Measurements from ENCODE around the gene MARCHF3. TPM values are rescaled to one million over a fixed set of nuclear protein-coding genes. Genes with fewer than 3 reads are reported as not detected.

Gene MARCHF3
- total RNA-seq, 2 experiments from 2014 or later, result 2.0 to 2.4 TPM

DNA sequence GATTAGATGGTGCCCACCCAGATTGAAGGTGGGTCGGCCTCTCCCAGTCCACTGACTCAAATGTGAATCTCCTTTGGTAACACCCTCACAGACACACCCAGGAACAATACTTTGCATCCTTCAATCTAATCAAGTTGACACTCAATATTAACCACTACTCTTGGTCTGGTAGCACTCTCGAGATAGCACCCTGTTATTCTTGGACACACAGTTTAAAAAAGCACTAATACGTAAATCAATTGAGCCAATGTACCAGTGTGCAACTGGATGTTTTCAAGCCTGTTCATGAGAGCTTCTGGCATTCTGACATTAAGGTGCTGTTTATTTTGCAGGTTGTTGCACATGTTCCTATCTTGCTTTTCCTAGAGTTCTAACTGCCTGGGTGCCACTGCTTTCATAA lies 35.3 kb downstream of the MARCHF3 start:
- no peaks in the 10 kb centered on the region for H3K9me3 Mint-ChIP-seq (ENCODE audit: insufficient read depth)
- no peaks in the 10 kb centered on the region for H3K4me1 Mint-ChIP-seq (ENCODE audit: low read depth)
- no peaks in the 10 kb centered on the region for H3K36me3 Mint-ChIP-seq (ENCODE audit: low read depth)
- no peaks in the 10 kb centered on the region for H3K27me3 Mint-ChIP-seq (ENCODE audit: low read depth)
- no peak for ATAC-seq
- no peak overlapping the region for H3K27ac Mint-ChIP-seq
- ChIA-PET CTCF (no interaction called here), POLR2A (no interaction called here)
- H3K4me3 Mint-ChIP-seq, result no peak overlapping the region
- no peak for DNase-seq

- no peak overlapping the region for H3K4me3 Mint-ChIP-seq
- ATAC-seq, result no peak
- CTCF ChIA-PET, result no interaction called here
These were observed 35.9 kb downstream of the MARCHF3 start for GRCh38 chr5:126994485-126994884.

DNA sequence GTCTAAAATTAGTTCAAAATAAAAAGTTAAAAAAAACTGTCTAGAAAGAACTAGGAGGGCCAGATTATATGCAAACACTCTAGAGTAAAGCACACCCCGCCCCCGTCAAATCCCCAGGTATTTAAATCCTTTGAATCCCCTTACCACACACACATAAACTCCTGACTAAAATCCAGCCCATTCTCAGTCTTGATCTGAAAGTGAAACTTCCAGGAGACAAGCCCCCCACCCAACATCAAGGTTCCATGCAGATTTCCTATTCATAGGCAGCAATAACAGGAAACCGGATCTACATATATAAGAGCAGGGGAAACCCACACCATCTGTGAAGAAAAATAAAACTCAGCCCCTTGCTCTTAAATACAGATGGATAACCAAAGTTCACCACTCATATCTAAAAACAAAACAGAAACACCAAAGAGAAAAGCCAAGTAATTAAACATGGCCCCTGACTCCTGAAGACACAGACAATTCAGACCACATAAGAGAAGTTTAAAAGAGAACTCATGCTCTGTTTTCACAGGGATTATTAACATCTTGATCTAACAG lies 42.3 kb downstream of the MARCHF3 start:
- peak overlapping the region; percentile 54 for H3K27ac Mint-ChIP-seq
- no peaks in the 10 kb centered on the region for H3K27me3 Mint-ChIP-seq (ENCODE audit: low read depth)
- ATAC-seq (peak; percentile 47), DNase-seq (no peak)
- no peak overlapping the region for H3K4me3 Mint-ChIP-seq
- H3K36me3 Mint-ChIP-seq (ENCODE audit: low read depth), result no peaks in the 10 kb centered on the region
- ChIA-PET POLR2A (no interaction called here), CTCF (no interaction called here)
- H3K9me3 Mint-ChIP-seq (ENCODE audit: insufficient read depth), result no peaks in the 10 kb centered on the region
- H3K4me1 Mint-ChIP-seq (ENCODE audit: low read depth), result peaks cover 16% of the 10 kb centered on the region

More at GRCh38 chr5:126994485-126994884, 35.9 kb downstream of the MARCHF3 start:
- H3K4me1 Mint-ChIP-seq (ENCODE audit: low read depth), result no peaks in the 10 kb centered on the region
- H3K36me3 Mint-ChIP-seq (ENCODE audit: low read depth), result no peaks in the 10 kb centered on the region
- H3K27me3 Mint-ChIP-seq (ENCODE audit: low read depth), result no peaks in the 10 kb centered on the region
- no peak overlapping the region for H3K27ac Mint-ChIP-seq
- POLR2A ChIA-PET, result no interaction called here
- no peaks in the 10 kb centered on the region for H3K9me3 Mint-ChIP-seq (ENCODE audit: insufficient read depth)
- DNase-seq, result no peak

GRCh38 chr5:126987271-126987899 lies 43.0 kb downstream of the MARCHF3 start:
- ATAC-seq (no peak), DNase-seq (no peak)
- Mint-ChIP-seq H3K4me1 (ENCODE audit: low read depth) (peaks cover 16% of the 10 kb centered on the region), H3K9me3 (ENCODE audit: insufficient read depth) (no peaks in the 10 kb centered on the region), H3K27ac (no peak overlapping the region), H3K36me3 (ENCODE audit: low read depth) (no peaks in the 10 kb centered on the region), H3K27me3 (ENCODE audit: low read depth) (no peaks in the 10 kb centered on the region), H3K4me3 (no peak overlapping the region)
- ChIA-PET CTCF (no interaction called here), POLR2A (interaction anchor here (0.7 kb wide), 1 partner anchor 9 kb away, joined by 3 read pairs; no protein-coding TSS in a partner anchor)

GRCh38 chr5:126984632-126985031 lies 45.7 kb downstream of the MARCHF3 start:
- ATAC-seq (no peak), DNase-seq (no peak)
- Mint-ChIP-seq H3K36me3 (ENCODE audit: low read depth) (no peaks in the 10 kb centered on the region), H3K4me3 (no peak overlapping the region), H3K27me3 (ENCODE audit: low read depth) (no peaks in the 10 kb centered on the region), H3K4me1 (ENCODE audit: low read depth) (peaks cover 16% of the 10 kb centered on the region), H3K9me3 (ENCODE audit: insufficient read depth) (no peaks in the 10 kb centered on the region), H3K27ac (no peak overlapping the region)
- ChIA-PET POLR2A (no interaction called here), CTCF (no interaction called here)

DNA sequence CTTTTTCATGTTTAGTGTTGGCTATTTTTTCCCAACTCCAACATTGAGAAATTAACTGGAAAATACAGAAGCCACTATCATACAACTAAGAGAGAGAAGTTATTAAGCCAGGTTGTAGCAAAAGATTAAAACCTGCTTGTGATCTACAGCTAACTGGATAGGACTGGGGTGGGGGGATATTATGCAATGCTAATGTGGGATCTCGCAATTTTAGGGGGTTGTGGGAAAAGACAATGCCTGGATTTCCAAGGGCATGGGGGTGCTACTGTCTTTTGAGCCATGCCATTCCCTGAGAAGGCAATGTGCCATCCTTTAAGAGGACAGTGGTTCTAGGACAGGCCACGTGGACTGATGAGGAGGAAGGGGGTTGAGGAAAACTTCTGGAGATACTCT lies 46.5 kb downstream of the MARCHF3 start:
- ChIA-PET POLR2A (interaction anchor here (0.6 kb wide), 1 partner anchor 30 kb away, joined by 3 read pairs; no protein-coding TSS in a partner anchor), CTCF (interaction anchor here (0.7 to 1.4 kb wide), 2 partner anchors 12 to 268 kb away, joined by 3 to 4 read pairs; no protein-coding TSS in a partner anchor)
- H3K9me3 Mint-ChIP-seq (ENCODE audit: insufficient read depth), result no peaks in the 10 kb centered on the region
- no peak overlapping the region for H3K4me3 Mint-ChIP-seq
- H3K27me3 Mint-ChIP-seq (ENCODE audit: low read depth), result no peaks in the 10 kb centered on the region
- ATAC-seq (no peak), DNase-seq (no peak)
- H3K36me3 Mint-ChIP-seq (ENCODE audit: low read depth), result no peaks in the 10 kb centered on the region
- H3K27ac Mint-ChIP-seq, result no peak overlapping the region
- peaks cover 14% of the 10 kb centered on the region for H3K4me1 Mint-ChIP-seq (ENCODE audit: low read depth)

GRCh38 chr5:126982926-126983873 lies 47.2 kb downstream of the MARCHF3 start:
- CTCF ChIA-PET, result interaction anchor here (0.7 to 1.4 kb wide), 3 partner anchors 10 to 267 kb away, joined by 3 to 4 read pairs (median 3); no protein-coding TSS in a partner anchor
- no peak for DNase-seq
- no peaks in the 10 kb centered on the region for H3K9me3 Mint-ChIP-seq (ENCODE audit: insufficient read depth)
- POLR2A ChIA-PET, result interaction anchor here (0.6 to 1.2 kb wide), 3 partner anchors 31 to 179 kb away, joined by 3 to 5 read pairs (median 3); no protein-coding TSS in a partner anchor
- no peaks in the 10 kb centered on the region for H3K27me3 Mint-ChIP-seq (ENCODE audit: low read depth)
- no peaks in the 10 kb centered on the region for H3K36me3 Mint-ChIP-seq (ENCODE audit: low read depth)
- H3K27ac Mint-ChIP-seq, result no peak overlapping the region
- H3K4me1 Mint-ChIP-seq (ENCODE audit: low read depth), result peaks cover 10% of the 10 kb centered on the region
- no peak overlapping the region for H3K4me3 Mint-ChIP-seq
- ATAC-seq, result no peak

DNA sequence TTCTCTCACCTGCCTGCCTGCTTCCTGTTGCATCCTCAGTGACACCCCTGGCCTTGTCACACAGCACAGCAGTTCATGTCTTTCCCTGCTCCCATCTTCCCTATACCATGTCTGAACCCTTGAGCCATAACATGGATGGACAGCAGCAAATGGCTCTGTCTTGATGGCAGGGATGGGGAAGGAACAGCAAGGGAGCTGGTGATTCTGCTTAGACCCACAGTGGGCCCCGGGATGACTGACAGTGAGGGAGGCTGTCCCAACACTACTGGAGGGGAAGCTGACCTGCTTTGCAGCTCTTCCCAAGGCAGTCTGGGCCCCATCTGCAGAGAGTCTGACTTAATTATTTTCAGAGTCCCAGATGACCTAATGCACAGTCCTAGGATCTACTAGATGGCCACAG lies 48.2 kb downstream of the MARCHF3 start:
- DNase-seq (no peak), ATAC-seq (no peak)
- Mint-ChIP-seq H3K4me1 (ENCODE audit: low read depth) (no peaks in the 10 kb centered on the region), H3K27me3 (ENCODE audit: low read depth) (no peaks in the 10 kb centered on the region), H3K4me3 (no peak overlapping the region), H3K27ac (no peak overlapping the region), H3K36me3 (ENCODE audit: low read depth) (no peaks in the 10 kb centered on the region), H3K9me3 (ENCODE audit: insufficient read depth) (no peaks in the 10 kb centered on the region)
- ChIA-PET CTCF (interaction anchor here (1.3 to 1.4 kb wide), 2 partner anchors 9 to 10 kb away, joined by 3 to 4 read pairs; no protein-coding TSS in a partner anchor), POLR2A (interaction anchor here (1.2 kb wide), 1 partner anchor 128 kb away, joined by 5 read pairs; no protein-coding TSS in a partner anchor)

GRCh38 chr5:126981701-126982100 lies 48.7 kb downstream of the MARCHF3 start:
- ATAC-seq (no peak), DNase-seq (no peak)
- CTCF ChIA-PET, result interaction anchor here (1.3 kb wide), 1 partner anchor 8 kb away, joined by 3 read pairs; no protein-coding TSS in a partner anchor
- H3K4me1 Mint-ChIP-seq (ENCODE audit: low read depth), result peaks cover 2% of the 10 kb centered on the region
- H3K4me3 Mint-ChIP-seq, result no peak overlapping the region
- H3K27me3 Mint-ChIP-seq (ENCODE audit: low read depth), result no peaks in the 10 kb centered on the region
- no peaks in the 10 kb centered on the region for H3K36me3 Mint-ChIP-seq (ENCODE audit: low read depth)
- H3K9me3 Mint-ChIP-seq (ENCODE audit: insufficient read depth), result no peaks in the 10 kb centered on the region
- POLR2A ChIA-PET, result interaction anchor here (1.2 kb wide), 1 partner anchor 128 kb away, joined by 5 read pairs; no protein-coding TSS in a partner anchor
- H3K27ac Mint-ChIP-seq, result no peak overlapping the region

DNA sequence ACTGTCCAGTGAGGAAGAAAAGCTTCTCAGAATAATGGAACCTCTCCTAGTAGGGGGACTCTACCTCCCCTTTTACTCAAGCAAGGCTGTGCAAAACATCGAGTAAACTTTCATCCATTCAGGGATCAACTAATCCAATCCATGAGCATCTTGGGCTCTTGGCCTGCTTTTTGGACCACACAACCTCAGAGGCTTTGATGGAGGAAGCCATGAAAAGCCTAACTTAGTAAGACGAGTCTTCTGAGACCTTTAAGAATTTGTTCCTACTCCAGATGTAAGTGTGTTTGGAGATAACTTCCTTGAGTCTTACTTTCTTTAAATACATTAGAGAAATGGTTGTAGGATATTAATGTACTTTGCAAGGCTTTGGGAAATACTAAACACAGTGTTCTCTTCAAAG lies 49.1 kb downstream of the MARCHF3 start:
- POLR2A ChIA-PET, result no interaction called here
- H3K27ac Mint-ChIP-seq, result no peak overlapping the region
- no peak for DNase-seq
- H3K27me3 Mint-ChIP-seq (ENCODE audit: low read depth), result no peaks in the 10 kb centered on the region
- peaks cover 7% of the 10 kb centered on the region for H3K4me1 Mint-ChIP-seq (ENCODE audit: low read depth)
- no peak for ATAC-seq
- CTCF ChIA-PET, result no interaction called here
- no peaks in the 10 kb centered on the region for H3K9me3 Mint-ChIP-seq (ENCODE audit: insufficient read depth)
- H3K4me3 Mint-ChIP-seq, result no peak overlapping the region
- H3K36me3 Mint-ChIP-seq (ENCODE audit: low read depth), result no peaks in the 10 kb centered on the region

DNA sequence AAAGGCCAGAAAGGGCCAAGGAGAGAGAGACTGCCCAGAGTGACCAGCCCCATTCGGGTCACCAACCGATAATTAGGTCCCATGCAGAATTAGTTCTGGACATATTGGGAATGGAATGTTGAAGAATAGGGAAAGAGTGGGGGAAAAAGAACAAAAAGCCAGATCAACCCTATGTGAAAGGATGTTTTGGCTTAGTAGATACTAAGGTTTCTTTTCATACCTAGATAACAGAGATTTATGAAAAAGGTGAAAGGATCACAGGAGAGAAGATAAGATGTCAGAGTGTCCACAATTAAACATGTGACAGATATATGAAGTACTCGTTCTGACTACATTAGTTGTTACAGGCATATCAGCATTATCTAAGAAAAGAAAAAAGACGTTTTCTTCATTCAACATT lies 52.1 kb downstream of the MARCHF3 start:
- Mint-ChIP-seq H3K4me3 (no peak overlapping the region), H3K9me3 (ENCODE audit: insufficient read depth) (no peaks in the 10 kb centered on the region), H3K36me3 (ENCODE audit: low read depth) (peaks cover 3% of the 10 kb centered on the region), H3K4me1 (ENCODE audit: low read depth) (peaks cover 18% of the 10 kb centered on the region), H3K27ac (no peak overlapping the region), H3K27me3 (ENCODE audit: low read depth) (no peaks in the 10 kb centered on the region)
- DNase-seq, result no peak
- ChIA-PET POLR2A (interaction anchor here (1.0 kb wide), 1 partner anchor 9 kb away, joined by 3 read pairs; no protein-coding TSS in a partner anchor), CTCF (no interaction called here)
- no peak for ATAC-seq

Measured in activated CD8-positive, alpha-beta T cell treated with anti-CD3 and anti-CD28 coated beads, Interleukin-2, amount 10 ng/mL, durations not matched to agents 7 days and 5 days (primary cell).